ENCODE results near the gene ENPP4. TPM values are rescaled to one million over a fixed set of nuclear protein-coding genes. Genes with fewer than 3 reads are reported as not detected.
"Not testable (repeated sequence)": the region's sequence is repeated elsewhere in the genome, so short reads cannot be mapped to it uniquely, and the experiment has no call there.

Gene ENPP4
- total RNA-seq, 1 donor from 2014 or later, result 27.8 TPM

GRCh38 chr6:46118836-46119235, 11.0 kb upstream of the ENPP4 start:
- H3K36me3 ChIP-seq, result no peaks in the 10 kb centered on the region
- intact Hi-C loops (cut with DNase I), result no loop called here
- no peak overlapping the region for H3K4me3 ChIP-seq
- DNase-seq (no peak), ATAC-seq (no peak)
- no peak overlapping the region for H3K27ac ChIP-seq
- no peaks in the 10 kb centered on the region for H3K27me3 ChIP-seq
- no peaks in the 10 kb centered on the region for H3K4me1 ChIP-seq
- no peaks in the 10 kb centered on the region for H3K9me3 ChIP-seq
- TF ChIP-seq CTCF (IDR thresholded peaks at IDR 0.05), result no peak

- intact Hi-C loops (cut with DNase I); H3K36me3 ChIP-seq; ATAC-seq; H3K27me3 ChIP-seq; H3K4me1 ChIP-seq; H3K4me3 ChIP-seq; H3K27ac ChIP-seq; DNase-seq; H3K9me3 ChIP-seq: not testable (repeated sequence)
Observed at GRCh38 chr6:46119679-46120078, 10.1 kb upstream of the ENPP4 start.

- no peaks in the 10 kb centered on the region for H3K27me3 ChIP-seq
- H3K9me3 ChIP-seq, result no peaks in the 10 kb centered on the region
- H3K4me3 ChIP-seq, result no peak overlapping the region
- intact Hi-C loops (cut with DNase I), result no loop called here
- TF ChIP-seq CTCF (IDR thresholded peaks at IDR 0.05), result no peak
- peaks cover 9% of the 10 kb centered on the region for H3K4me1 ChIP-seq
- peak overlapping the region; percentile 11 for H3K27ac ChIP-seq
- no peak for ATAC-seq
- no peaks in the 10 kb centered on the region for H3K36me3 ChIP-seq
- no peak for DNase-seq
Observed at GRCh38 chr6:46128476-46128875, 1.3 kb upstream of the ENPP4 start.

DNA sequence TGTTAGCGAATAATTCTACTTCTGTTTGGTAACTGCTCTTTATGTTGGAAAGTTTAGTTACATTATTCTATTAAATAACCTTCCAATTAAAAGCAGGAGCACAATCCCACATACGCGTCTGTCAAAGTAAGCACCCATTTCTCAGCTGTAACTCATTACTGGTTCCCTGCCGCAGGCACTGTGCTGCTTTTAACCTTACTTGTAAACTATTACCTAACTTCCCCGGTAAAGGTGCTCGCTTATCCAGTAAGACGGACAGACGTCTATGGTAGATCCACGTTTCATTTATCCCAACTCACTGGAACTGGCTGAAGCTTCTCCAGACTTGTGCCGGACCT, 529 bp upstream of the ENPP4 start:
- H3K4me3 ChIP-seq, result peak overlapping the region; percentile 82
- no peak for DNase-seq
- no peaks in the 10 kb centered on the region for H3K9me3 ChIP-seq
- peaks cover 9% of the 10 kb centered on the region for H3K4me1 ChIP-seq
- no peaks in the 10 kb centered on the region for H3K36me3 ChIP-seq
- TF ChIP-seq CTCF (IDR thresholded peaks at IDR 0.05), result no peak
- no peak for ATAC-seq
- H3K27ac ChIP-seq, result peak overlapping the region; percentile 75
- H3K27me3 ChIP-seq, result no peaks in the 10 kb centered on the region
- intact Hi-C loops (cut with DNase I), result no loop called here

DNA sequence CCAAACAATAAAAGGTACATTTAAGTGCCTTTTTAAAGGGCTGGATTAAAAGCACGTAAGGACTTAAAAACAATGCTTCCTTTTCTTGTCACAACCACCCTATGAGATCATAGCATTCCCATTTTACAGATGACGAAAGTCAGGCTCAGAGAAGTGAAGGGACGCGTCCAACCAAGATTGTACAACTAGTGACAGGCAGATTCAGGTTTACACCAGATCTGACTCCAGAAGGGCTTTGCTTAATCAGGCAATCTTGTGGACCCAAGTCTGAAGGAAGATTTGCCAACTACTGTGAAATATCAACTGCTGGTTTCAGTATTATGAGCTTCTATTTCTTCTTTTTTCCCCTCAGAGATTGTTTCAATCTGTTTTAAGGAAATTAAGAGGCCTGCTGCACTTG, 877 bp downstream of the ENPP4 start:
- H3K36me3 ChIP-seq, result no peaks in the 10 kb centered on the region
- DNase-seq (no peak), ATAC-seq (peak; percentile 48)
- intact Hi-C loops (cut with DNase I), result no loop called here
- peak overlapping the region; percentile 82 for H3K4me3 ChIP-seq
- H3K4me1 ChIP-seq, result peaks cover 9% of the 10 kb centered on the region
- no peak for TF ChIP-seq CTCF (IDR thresholded peaks at IDR 0.05)
- H3K9me3 ChIP-seq, result no peaks in the 10 kb centered on the region
- H3K27ac ChIP-seq, result peak overlapping the region; percentile 89
- H3K27me3 ChIP-seq, result no peaks in the 10 kb centered on the region

- intact Hi-C loops (cut with DNase I); H3K27me3 ChIP-seq; H3K9me3 ChIP-seq; ATAC-seq; H3K4me3 ChIP-seq; H3K36me3 ChIP-seq; H3K4me1 ChIP-seq; DNase-seq; H3K27ac ChIP-seq: not testable (repeated sequence)
Observed at GRCh38 chr6:46131291-46131690, 1.5 kb downstream of the ENPP4 start.

DNA sequence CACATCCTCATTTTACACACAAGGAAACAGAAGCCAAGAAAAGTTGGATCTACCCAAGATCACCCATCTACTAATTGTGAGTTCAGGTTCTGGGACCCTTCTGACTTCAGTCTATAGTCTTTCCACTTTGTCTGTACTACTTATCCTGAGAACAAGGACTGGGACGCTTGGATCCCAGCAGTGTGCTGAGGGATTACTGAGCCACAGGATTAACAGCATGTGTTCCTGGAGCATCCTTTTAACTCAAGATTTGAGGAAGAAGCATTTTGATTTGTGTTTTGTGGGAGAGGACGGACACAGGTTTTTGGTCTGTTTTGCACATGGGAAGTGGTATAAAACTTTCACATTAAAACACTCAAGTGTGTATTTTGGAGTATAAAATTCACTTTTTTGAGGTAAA, 4.4 kb downstream of the ENPP4 start:
- no peak for TF ChIP-seq CTCF (IDR thresholded peaks at IDR 0.05)
- peaks cover 2% of the 10 kb centered on the region for H3K4me1 ChIP-seq
- no peaks in the 10 kb centered on the region for H3K36me3 ChIP-seq
- H3K27ac ChIP-seq, result no peak overlapping the region
- no peak for DNase-seq
- intact Hi-C loops (cut with DNase I), result no loop called here
- H3K9me3 ChIP-seq, result no peaks in the 10 kb centered on the region
- ATAC-seq, result no peak
- no peaks in the 10 kb centered on the region for H3K27me3 ChIP-seq
- H3K4me3 ChIP-seq, result no peak overlapping the region

Measured in upper lobe of right lung (tissue), 1 donor.